PC-9 (cell line): ENCODE data around the gene UBR1.

ENCODE experiments used
- EZH2 ChIP-seq: fragments of 200-600 bp; sonication (generic); IDR thresholded peaks from 2 replicates; pipeline ENCODE4 v1.8.0; 2017; ENCODE audit warnings: antibody characterized with exemption, low read depth
- TF ChIP-seq, protein P1 (sequence below): fragments of 200-600 bp; sonication (generic); conservative IDR thresholded peaks from 2 replicates; pipeline ENCODE4 v1.6.1; 2017; ENCODE audit warnings: mixed run types, antibody characterized with exemption, mild to moderate bottlenecking, moderate library complexity

DNA sequence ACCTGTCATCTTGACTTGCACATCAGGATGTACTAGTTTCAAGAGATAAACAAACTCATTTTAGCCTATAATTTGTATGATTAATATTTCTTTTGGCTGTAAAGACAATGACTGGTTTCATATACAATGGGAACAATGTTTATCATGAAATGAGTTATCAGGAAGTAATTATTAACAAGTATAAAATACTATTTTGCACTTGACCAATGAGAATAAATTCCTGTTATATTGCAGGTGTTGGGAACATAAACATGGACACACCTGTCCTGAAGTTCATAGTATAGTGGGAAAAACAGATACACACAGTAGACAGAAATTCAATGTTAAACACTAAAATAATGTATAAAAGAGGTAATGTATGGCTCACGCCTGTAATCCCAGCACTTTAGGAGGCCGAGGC lies 56.9 kb downstream of the UBR1 start:
- TF ChIP-seq, protein P1, sequence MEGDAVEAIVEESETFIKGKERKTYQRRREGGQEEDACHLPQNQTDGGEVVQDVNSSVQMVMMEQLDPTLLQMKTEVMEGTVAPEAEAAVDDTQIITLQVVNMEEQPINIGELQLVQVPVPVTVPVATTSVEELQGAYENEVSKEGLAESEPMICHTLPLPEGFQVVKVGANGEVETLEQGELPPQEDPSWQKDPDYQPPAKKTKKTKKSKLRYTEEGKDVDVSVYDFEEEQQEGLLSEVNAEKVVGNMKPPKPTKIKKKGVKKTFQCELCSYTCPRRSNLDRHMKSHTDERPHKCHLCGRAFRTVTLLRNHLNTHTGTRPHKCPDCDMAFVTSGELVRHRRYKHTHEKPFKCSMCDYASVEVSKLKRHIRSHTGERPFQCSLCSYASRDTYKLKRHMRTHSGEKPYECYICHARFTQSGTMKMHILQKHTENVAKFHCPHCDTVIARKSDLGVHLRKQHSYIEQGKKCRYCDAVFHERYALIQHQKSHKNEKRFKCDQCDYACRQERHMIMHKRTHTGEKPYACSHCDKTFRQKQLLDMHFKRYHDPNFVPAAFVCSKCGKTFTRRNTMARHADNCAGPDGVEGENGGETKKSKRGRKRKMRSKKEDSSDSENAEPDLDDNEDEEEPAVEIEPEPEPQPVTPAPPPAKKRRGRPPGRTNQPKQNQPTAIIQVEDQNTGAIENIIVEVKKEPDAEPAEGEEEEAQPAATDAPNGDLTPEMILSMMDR: no peak
- TF ChIP-seq EZH2: no peak
